ENCODE results near the gene OR52E4.

- TF ChIP-seq, protein P1, sequence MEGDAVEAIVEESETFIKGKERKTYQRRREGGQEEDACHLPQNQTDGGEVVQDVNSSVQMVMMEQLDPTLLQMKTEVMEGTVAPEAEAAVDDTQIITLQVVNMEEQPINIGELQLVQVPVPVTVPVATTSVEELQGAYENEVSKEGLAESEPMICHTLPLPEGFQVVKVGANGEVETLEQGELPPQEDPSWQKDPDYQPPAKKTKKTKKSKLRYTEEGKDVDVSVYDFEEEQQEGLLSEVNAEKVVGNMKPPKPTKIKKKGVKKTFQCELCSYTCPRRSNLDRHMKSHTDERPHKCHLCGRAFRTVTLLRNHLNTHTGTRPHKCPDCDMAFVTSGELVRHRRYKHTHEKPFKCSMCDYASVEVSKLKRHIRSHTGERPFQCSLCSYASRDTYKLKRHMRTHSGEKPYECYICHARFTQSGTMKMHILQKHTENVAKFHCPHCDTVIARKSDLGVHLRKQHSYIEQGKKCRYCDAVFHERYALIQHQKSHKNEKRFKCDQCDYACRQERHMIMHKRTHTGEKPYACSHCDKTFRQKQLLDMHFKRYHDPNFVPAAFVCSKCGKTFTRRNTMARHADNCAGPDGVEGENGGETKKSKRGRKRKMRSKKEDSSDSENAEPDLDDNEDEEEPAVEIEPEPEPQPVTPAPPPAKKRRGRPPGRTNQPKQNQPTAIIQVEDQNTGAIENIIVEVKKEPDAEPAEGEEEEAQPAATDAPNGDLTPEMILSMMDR (IDR thresholded peaks at IDR 0.05): no peak
- TF ChIP-seq POLR2A (IDR thresholded peaks at IDR 0.05): no peak
These were observed 1.3 kb downstream of the OR52E4 start for GRCh38 chr11:5881756-5882155.
